Sigmoid colon (tissue), 7 donors: ENCODE results near the gene SNX32. TPM values are rescaled to one million over a fixed set of nuclear protein-coding genes. Genes with fewer than 3 reads are reported as not detected.
"Not testable (repeated sequence)": the region's sequence is repeated elsewhere in the genome, so short reads cannot be mapped to it uniquely, and the experiment has no call there.

Source experiments
- DNase-seq: peaks from one replicate; pipeline ENCODE4 v3.0.0-alpha.2; 2019
- H3K27ac ChIP-seq, 4 donors: fragments of 200-600 bp; sonication (generic); one replicate each; pipeline ENCODE4 v1.5.1; 2016 to 2019; ENCODE audit warnings: mild to moderate bottlenecking in 1 of 4
- H3K27me3 ChIP-seq, 3 donors: fragments of 200-600 bp; sonication (generic); one replicate each; pipeline ENCODE4 v1.5.1; 2019; ENCODE audit warnings: mild to moderate bottlenecking in 1 of 3
- H3K36me3 ChIP-seq, 4 donors: fragments of 200-600 bp; sonication (generic); one replicate each; pipeline ENCODE4 v1.5.1; 2016 to 2019
- H3K4me1 ChIP-seq, 4 donors: fragments of 200-600 bp; sonication (generic); one replicate each; pipeline ENCODE4 v1.5.1; 2017 to 2019
- H3K4me3 ChIP-seq, 4 donors: fragments of 200-600 bp; sonication (generic); one replicate each; pipeline ENCODE4 v1.5.1; 2017 to 2019; ENCODE audit warnings: mild to moderate bottlenecking in 2 of 4, moderate library complexity in 1 of 4
- H3K9me3 ChIP-seq, 4 donors: fragments of 200-600 bp in 3 of 4; sonication (generic) in 3 of 4; one replicate each; pipeline versions ENCODE4 v1.5.1 to v1.6.1; 2013 to 2019
- EP300 ChIP-seq, 4 donors: sonication (generic); formaldehyde crosslinking; IDR thresholded peaks; one replicate each; pipeline ENCODE4 v1.6.1; 2017; ENCODE audit warnings: antibody characterized with exemption in 4 of 4
- POLR2A ChIP-seq, 2 donors: fragments of 450-650 bp; IDR thresholded peaks; one replicate each; pipeline ENCODE4 v1.6.1; 2016; ENCODE audit warnings: antibody characterized with exemption in 2 of 2, mild to moderate bottlenecking in 2 of 2, moderate library complexity in 2 of 2
- POLR2AphosphoS5 ChIP-seq, 4 donors: sonication (generic); formaldehyde crosslinking; IDR thresholded peaks; one replicate each; pipeline ENCODE4 v1.6.1; 2017; ENCODE audit warnings: antibody characterized with exemption in 4 of 4
- WGBS, 2 donors: extraction: QIAGEN DNeasy Blood & Tissue Kit; methylation state at CpG; one replicate each; pipeline ENCODE4 v1.1.7; 2013; 5-methylcytosine and 5-hydroxymethylcytosine counted together
- intact Hi-C: fragments of 100-400 bp; cut with DNase I; formaldehyde crosslinking; loops from one replicate; pipeline ENCODE4 v1.15.1; 2023
- polyA plus RNA-seq, 3 donors: library from polyadenylated mRNA; stranded (reverse); fragments of 200-250 nt; gene quantifications; one replicate each; pipeline ENCODE4 v1.2.3, GENCODE V29; 2013
- total RNA-seq, 4 donors: library from RNA; depleted of rRNA; stranded (reverse); fragments of >200 nt; gene quantifications; one replicate each; pipeline ENCODE4 v1.1.0, GENCODE V29; 2016
- TF ChIP-seq, protein P1 (sequence below), 4 experiments: fragments of 450-650 bp in 3 of 4; fragments of 200-600 bp in 1 of 4; IDR thresholded peaks; one replicate each; pipeline ENCODE4 v1.5.1; 2016 to 2019; ENCODE audit warnings: antibody characterized with exemption in 4 of 4, mild to moderate bottlenecking in 3 of 4, moderate library complexity in 2 of 4
- donor health status: healthy with polysubstance abuse.
- donor health status: Bipolar disorder and iron deficiency.
- donor health status: healthy.

Gene SNX32
- total and polyA plus RNA-seq, 7 donors = 0.27 to 1.5 (median 0.70) TPM; not detected in 1

GRCh38 chr11:65888163-65888814, 54.5 kb downstream of the SNX32 start, which contains the start of gene FIBP:
FIBP (minus strand) TSS chr11:65888471; CDS start chr11:65888418, 53 bp downstream.
- Histone ChIP-seq H3K4me3 (peak within 1 kb of the TSS; percentile 53 to 75 (median 62)), H3K4me1 (peaks cover 0 to 71% (median 62%) of the 10 kb centered on the region in 4 donors), H3K27ac (peak within 1 kb of the TSS; percentile 95 to 98 (median 97)), H3K27me3 (no peaks in the 10 kb centered on the region), H3K9me3 (no peaks in the 10 kb centered on the region), H3K36me3 (peaks cover 4 to 29% (median 9%) of the 10 kb centered on the region in 4 donors)
- intact Hi-C loops = loop anchor here (1.0 to 5.0 kb wide), 3 partner anchors 30 to 114 kb away; partner anchors contain the start of genes BANF1, CFL1, EIF1AD and SART1
- peak; percentile 99 for DNase-seq
- WGBS, 2 donors = 0 to 1% methylated on average over 57 of the region's 57 CpGs
- no peak for TF ChIP-seq EP300 (IDR thresholded peaks at IDR 0.05)
- TF ChIP-seq, protein P1, sequence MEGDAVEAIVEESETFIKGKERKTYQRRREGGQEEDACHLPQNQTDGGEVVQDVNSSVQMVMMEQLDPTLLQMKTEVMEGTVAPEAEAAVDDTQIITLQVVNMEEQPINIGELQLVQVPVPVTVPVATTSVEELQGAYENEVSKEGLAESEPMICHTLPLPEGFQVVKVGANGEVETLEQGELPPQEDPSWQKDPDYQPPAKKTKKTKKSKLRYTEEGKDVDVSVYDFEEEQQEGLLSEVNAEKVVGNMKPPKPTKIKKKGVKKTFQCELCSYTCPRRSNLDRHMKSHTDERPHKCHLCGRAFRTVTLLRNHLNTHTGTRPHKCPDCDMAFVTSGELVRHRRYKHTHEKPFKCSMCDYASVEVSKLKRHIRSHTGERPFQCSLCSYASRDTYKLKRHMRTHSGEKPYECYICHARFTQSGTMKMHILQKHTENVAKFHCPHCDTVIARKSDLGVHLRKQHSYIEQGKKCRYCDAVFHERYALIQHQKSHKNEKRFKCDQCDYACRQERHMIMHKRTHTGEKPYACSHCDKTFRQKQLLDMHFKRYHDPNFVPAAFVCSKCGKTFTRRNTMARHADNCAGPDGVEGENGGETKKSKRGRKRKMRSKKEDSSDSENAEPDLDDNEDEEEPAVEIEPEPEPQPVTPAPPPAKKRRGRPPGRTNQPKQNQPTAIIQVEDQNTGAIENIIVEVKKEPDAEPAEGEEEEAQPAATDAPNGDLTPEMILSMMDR (IDR thresholded peaks at IDR 0.05) = peak; percentile 85 to 99 (median 91)
- TF ChIP-seq POLR2A (IDR thresholded peaks at IDR 0.05) = peak; percentile 90 to 92
- peak; percentile 90 to 98 (median 95) for TF ChIP-seq POLR2AphosphoS5 (IDR thresholded peaks at IDR 0.05)

DNA sequence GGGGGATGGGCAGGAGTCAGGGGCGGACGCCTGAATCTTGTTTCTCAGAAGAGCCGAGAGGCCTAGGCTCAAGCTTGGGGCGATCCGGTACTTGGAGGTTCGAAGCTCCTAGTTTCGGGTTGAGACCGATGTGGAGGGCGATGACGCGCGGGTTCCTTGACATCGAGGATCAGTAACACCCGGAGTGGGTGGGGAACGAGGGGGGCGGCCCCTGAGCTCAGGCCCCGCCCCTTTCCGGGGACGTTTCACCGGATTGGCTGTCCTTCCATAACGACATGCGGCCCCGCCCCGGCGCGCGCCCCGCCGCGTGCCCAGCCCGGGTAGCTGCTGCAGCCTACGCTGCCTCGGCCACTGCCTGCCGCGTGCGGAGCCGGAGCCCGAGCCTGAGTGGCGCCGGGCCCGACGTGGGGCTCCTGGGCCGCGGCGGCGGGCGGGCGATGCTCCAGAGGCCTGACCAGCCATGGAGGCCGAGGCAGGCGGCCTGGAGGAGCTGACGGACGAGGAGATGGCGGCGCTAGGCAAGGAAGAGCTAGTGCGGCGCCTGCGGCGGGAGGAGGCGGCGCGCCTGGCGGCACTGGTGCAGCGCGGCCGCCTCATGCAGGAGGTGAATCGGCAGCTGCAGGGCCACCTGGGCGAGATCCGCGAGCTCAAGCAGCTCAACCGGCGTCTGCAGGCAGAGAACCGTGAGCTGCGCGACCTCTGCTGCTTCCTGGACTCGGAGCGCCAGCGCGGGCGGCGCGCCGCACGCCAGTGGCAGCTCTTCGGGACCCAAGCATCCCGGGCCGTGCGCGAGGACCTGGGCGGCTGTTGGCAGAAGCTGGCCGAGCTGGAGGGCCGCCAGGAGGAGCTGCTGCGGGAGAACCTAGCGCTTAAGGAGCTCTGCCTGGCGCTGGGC, 56.8 kb downstream of the SNX32 start, which contains the start of gene CCDC85B:
CCDC85B (plus strand) TSS at position 350 of the 895 bp plus-strand sequence; CDS start at position 461, 111 bp downstream.
- Histone ChIP-seq H3K27me3 (no peaks in the 10 kb centered on the region), H3K4me1 (peaks cover 0 to 70% (median 59%) of the 10 kb centered on the region in 4 donors), H3K36me3 (peaks cover 0 to 14% (median 2%) of the 10 kb centered on the region in 4 donors), H3K4me3 (peak within 1 kb of the TSS; percentile 60 to 77 (median 70)), H3K9me3 (no peaks in the 10 kb centered on the region), H3K27ac (peak within 1 kb of the TSS; percentile 95 to 98 (median 97))
- intact Hi-C loops = loop anchor here (1.0 kb wide), 1 partner anchor 29 kb away; the partner anchor contains the start of genes C11orf68 and DRAP1
- 0% methylated on average over 94 of the region's 94 CpGs for WGBS, 2 donors
- TF ChIP-seq, protein P1 (IDR thresholded peaks at IDR 0.05) = no peak
- TF ChIP-seq POLR2AphosphoS5 (IDR thresholded peaks at IDR 0.05) (peak; percentile 93 to 98 (median 96)), POLR2A (IDR thresholded peaks at IDR 0.05) (peak; percentile 70 to 79)
- peak; percentile 100 for DNase-seq

DNA sequence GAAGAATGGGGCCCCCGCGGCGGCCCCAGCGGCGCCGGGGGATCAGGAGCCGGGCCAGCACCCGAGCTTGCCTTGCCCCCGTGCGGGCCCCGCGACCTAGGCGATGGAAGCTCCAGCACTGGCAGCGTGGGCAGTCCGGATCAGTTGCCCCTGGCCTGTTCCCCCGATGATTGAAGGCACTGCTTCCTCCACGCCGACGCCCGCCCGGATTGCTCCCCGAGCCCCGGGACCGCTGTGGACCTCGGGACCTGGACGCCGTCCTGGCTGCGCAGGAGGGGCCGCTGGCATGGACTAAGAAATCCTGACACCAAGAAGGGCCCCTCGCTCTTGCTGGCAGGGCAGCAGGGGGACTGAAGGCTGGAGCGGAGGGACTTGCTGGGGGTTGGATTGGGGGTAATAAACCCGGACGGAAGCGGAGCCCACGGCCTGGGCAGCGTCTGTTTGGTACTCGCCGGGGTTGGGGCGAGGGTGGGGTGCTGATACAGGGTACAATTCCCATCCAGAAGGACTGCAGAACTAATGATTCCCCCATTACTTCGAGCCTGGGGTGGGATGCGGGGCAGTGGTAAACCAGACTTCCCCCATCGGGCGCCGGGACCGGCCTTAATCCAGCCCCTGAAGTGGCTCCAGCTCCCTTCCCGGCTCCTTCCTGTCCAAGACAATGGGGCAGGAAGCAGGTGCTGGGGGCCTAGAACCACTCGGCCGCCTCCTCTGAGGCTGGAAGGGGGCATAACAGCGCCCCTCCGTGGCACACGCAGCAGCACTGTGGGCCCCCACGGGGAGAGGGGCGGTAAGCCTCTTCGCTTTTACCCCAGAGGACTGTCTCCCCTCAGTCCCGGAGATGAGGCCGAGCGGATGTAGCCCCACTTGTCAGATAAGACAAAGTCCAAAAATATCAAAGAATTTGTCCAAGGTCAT, 57.7 kb downstream of the SNX32 start:
- Histone ChIP-seq H3K4me3 (peak overlapping the region; percentile 60 to 77 (median 66)), H3K27ac (peak overlapping the region; percentile 95 to 98 (median 97)), H3K27me3 (no peaks in the 10 kb centered on the region), H3K9me3 (no peaks in the 10 kb centered on the region), H3K36me3 (peaks cover 0 to 6% (median 0%) of the 10 kb centered on the region in 4 donors), H3K4me1 (peaks cover 0 to 70% (median 59%) of the 10 kb centered on the region in 4 donors)
- DNase-seq = peak; percentile 81
- intact Hi-C loops = no loop called here
- 5 to 12% methylated on average over 57 of the region's 57 CpGs for WGBS, 2 donors
- TF ChIP-seq POLR2A (IDR thresholded peaks at IDR 0.05) (no peak), EP300 (IDR thresholded peaks at IDR 0.05) (no peak), POLR2AphosphoS5 (IDR thresholded peaks at IDR 0.05) (peak in 3 of 4 donors; percentile 17 to 40 (median 23))

DNA sequence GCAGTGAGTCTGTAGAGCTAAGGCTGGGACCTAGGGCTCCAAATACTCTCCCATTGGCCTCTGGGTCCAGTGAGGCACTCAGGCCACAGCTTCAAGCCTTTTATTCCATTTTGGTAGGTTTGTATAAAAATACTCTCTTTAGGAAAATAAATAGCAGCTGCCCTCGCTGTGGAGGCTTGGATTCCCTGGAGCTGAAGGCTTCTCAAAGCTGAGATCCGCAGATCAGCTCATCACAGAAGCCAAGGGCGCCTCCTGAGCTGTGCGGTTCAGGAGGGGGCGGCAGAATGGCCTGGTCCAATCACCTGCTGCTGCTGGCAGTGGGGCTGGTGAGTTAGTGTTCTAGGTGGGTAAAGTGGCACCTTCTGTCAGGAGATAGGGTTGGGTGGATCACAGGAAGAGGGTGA, 58.4 kb downstream of the SNX32 start:
- H3K9me3 ChIP-seq, H3K36me3 ChIP-seq, intact Hi-C loops, DNase-seq, H3K27me3 ChIP-seq: not testable (repeated sequence)
- WGBS, 2 donors = 71 to 81% methylated on average over 5 of the region's 5 CpGs
- Histone ChIP-seq H3K27ac (peak overlapping the region; percentile 95 to 98 (median 97)), H3K4me1 (peaks cover 0 to 63% (median 54%) of the 10 kb centered on the region in 4 donors), H3K4me3 (peak overlapping the region in 2 of 4 donors; percentile 65 to 68)
